Measurements from ENCODE around the gene PLXNB2. TPM values are rescaled to one million over a fixed set of nuclear protein-coding genes. Genes with fewer than 3 reads are reported as not detected.
"Not testable (repeated sequence)": the region's sequence is repeated elsewhere in the genome, so short reads cannot be mapped to it uniquely, and the experiment has no call there.

Gene PLXNB2
- total RNA-seq, 1 donor from 2014 or later = 68.8 TPM

DNA sequence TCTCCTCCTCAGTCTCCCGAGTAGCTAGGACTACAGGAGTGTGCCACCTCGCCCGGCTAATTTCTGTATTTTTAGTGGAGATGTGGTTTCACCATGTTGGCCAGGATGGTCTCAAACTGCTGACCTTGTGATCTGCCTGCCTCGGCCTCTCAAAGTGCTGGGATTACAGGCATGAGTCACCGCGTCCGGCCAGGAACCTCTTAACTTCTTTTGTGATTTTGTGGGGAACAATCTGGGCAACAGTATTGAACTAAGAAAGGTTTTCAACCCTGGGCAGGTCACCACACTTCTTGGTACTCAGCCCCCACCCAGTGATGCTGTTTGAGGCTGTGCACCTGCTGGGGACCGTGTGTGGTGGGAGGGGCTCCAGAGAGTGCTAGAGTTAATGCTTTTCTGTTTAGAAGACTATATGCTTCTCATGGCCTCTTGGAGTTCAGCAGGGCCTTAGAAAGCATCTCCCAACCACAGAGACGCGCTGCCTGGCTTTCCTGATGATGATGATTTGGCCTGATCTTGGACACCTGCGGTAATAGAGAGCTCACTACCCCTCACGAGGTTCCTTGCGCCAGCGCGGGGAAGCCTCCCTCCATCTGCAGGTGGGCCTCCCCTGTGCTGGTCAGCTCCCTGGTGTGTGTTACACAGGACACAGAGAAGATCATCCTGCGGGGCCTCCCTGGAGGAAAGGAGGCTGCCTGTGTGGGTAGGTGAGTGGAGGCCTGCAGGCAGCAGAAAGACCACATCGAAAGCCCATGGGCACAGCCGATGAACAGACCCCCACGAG, 18.2 kb upstream of the PLXNB2 start:
- no peak for DNase-seq

DNA sequence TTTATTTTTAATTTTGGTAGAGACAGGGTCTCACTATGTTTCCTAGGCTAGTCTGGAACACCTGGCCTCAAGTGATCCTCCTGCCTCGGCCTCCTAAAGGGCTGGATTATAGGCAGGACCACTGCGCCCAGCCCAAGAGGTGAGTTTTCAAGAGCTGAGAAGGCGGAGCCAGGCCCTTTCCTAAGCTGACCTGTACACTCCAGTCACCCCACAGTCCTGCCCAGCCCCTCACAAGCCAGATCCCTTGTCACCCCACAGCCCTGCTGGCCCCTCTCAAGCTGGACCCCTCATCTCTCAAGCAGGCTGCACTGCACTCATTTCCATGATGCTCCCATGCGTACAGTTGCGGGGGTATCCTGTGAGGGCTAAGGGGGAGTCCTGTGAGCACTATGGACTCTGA, 16.5 kb upstream of the PLXNB2 start:
- DNase-seq = no peak

DNA sequence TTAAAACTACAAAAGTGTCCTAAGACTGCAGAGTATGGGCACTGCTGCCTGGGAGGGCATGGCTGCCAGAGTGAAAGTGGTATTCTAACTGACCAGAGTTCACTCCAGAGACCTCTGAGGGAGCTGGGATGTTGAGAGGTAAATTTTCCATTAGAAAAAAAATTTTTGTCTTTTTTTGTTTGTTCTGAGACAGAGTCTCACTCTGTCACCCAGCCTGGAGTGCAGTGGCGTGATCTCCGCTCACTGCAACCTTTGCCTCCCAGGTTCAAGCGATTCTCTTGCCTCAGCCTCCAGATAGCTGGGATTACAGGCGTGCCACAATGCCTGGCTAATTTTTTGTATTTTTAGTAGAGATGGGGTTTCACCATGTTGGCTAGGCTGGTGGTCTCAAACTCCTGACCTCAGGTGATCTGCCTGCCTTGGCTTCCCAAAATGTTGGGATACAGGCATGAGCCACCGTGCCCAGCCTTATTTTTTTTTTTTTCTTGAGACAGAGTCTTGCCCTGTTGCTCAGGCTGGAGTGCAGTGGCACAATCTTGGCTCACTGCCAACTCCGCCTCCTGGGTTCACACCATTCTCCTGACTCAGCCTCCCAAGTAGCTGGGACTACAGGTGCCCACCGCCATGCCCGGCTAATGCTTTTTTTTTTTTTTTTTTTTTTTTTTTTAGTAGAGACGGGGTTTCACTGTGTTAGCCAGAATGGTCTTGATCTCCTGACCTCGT, 15.1 kb upstream of the PLXNB2 start:
- not testable (repeated sequence) for DNase-seq

GRCh38 chr22:50320671-50321325, 13.4 kb upstream of the PLXNB2 start:
- no peak for DNase-seq

GRCh38 chr22:50320116-50320515, 12.7 kb upstream of the PLXNB2 start:
- DNase-seq = no peak

- no peak for DNase-seq
Observed at GRCh38 chr22:50319503-50319951, 12.1 kb upstream of the PLXNB2 start.

DNA sequence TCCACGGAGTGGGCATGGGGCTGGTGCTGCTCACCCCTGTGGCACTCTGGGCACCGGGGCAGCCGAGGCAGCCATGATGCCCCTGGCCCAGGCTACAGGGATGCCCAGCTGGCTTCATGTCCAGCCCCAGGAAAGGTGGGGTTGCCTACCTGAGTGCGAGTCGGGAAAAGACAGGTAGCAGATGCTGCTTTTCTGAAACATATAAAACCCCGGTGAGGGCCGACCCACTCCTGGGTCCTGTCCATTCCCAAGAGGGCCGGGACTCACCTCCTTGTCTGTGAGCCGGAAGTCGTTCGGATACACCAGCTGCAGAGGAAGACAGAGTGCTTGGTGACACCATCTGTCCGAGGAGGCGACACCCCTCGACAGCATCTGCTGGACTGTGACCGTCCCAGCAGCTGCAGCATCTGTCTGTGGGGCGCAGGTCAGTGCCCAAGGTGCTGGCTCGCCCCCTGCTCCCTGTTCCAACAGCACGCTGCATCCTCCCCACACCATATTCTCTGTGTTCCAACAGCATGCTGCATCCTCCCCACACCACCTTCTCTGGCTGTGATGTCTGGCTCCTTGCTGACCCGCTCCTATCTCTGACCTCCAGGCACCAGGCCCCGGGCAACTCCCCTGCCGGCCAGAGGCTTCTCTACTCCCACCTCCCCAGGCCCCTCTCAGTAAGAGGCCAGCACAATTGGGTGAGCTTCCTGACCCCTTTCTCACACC, 11.4 kb upstream of the PLXNB2 start:
- DNase-seq = no peak

GRCh38 chr22:50318356-50318697, 10.9 kb upstream of the PLXNB2 start:
- DNase-seq = no peak

- DNase-seq = no peak
Observed at GRCh38 chr22:50317674-50318073, 10.2 kb upstream of the PLXNB2 start.

GRCh38 chr22:50317178-50317577, 9.7 kb upstream of the PLXNB2 start:
- DNase-seq = no peak

DNA sequence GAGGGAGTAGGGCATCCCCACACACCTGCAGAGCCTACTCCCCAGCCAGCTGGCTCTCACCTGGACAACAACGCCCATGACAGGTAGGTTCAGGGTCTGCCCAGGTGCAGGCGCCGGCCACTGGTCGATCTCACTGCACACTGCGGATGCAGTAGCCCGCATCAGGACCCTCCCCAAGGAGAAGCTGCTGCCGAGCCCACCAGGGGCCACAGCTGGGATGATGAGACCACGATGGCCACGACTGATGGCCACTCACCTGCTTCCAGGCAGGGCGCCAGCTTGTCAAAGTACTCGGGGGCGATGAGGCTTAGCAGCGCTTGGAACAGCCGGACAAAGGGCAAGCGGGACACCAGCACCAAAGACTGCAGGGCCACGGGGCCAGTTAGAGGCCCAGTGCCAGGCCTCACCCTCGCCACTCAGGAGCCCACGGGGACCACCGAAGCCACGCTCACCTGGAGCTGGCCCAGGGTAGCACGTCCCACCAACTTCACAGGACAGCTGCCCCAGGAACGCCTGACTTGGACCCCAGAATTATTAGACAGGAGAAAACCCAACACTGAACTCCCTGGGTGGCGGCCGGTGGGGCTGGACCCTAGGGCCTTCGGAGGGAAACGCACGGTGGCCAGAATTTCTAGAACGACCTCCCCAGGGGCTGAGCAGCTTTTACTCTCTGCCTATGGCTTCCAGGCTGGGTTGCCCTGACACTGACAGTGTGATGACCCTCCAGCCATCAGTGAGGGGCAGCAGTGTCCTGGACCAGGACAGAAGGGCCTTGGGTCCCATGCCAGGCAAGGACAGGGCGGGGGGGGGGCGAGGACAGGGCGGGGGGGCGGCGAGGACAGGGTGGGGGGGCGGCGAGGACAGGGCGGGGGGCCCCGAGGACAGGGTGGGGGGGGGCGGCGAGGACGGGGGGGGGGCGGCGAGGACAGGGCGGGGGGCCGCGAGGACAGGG, 8.9 kb upstream of the PLXNB2 start:
- DNase-seq = no peak

- no peak for DNase-seq
Observed at GRCh38 chr22:50315289-50316113, 8.1 kb upstream of the PLXNB2 start.

GRCh38 chr22:50314455-50315288, 7.2 kb upstream of the PLXNB2 start:
- no peak for DNase-seq

- no peak for DNase-seq
Observed at GRCh38 chr22:50314081-50314454, 6.6 kb upstream of the PLXNB2 start.

GRCh38 chr22:50313600-50313999, 6.2 kb upstream of the PLXNB2 start:
- no peak for DNase-seq

- no peak for DNase-seq
Observed at GRCh38 chr22:50313021-50313420, 5.6 kb upstream of the PLXNB2 start.

DNA sequence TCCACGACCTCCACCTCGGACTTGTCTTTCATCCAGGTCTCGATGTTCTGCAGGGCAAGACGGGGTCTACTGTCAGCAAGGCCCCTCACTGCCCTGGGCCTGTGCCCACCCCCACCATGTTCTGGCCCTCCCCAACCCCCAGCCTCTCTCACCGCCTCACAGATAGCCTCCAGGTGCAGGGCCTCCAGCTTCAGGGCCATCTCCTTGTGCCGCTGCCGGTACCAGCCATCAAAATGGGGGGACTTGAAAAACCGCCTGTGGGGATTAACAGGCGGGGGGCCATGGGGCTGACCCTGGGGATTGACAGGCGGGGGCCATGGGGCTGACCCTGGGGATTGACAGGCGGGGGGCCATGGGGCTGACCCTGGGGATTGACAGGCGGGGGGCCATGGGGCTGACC, 4.9 kb upstream of the PLXNB2 start:
- DNase-seq = no peak

GRCh38 chr22:50311606-50312351, 4.3 kb upstream of the PLXNB2 start:
- no peak for DNase-seq

DNA sequence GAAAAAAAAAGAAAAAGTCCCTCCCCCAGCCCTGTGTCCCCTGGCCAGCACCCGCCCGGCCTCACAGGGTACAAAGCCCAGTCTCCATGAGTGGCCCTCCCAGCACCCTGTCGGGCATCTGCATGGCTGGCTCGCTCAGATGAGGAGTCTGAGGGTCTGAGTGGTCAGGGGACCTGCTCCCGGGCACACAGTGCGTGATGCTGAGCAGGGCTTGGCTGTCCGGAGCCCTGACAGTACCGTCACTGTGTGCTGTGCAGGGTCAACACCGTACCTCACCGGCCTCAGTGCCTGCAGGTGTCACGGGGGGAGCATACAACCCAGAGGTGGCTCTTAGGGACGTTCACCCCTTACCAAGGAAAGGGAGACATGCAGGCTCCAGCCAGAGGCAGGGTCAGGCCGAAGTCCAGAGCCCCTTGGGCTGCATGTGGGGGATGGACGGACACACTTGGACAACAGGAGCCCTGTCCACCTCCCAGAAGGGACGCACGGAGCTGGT, 3.6 kb upstream of the PLXNB2 start:
- no peak for DNase-seq

Data from skin of body (tissue), 2 donors.